ENCODE measurements around the gene RPL37A. TPM values are rescaled to one million over a fixed set of nuclear protein-coding genes. Genes with fewer than 3 reads are reported as not detected.

RPL37A gene
- total RNA-seq, 1 donor from 2014 or later: 2,461 TPM

DNA sequence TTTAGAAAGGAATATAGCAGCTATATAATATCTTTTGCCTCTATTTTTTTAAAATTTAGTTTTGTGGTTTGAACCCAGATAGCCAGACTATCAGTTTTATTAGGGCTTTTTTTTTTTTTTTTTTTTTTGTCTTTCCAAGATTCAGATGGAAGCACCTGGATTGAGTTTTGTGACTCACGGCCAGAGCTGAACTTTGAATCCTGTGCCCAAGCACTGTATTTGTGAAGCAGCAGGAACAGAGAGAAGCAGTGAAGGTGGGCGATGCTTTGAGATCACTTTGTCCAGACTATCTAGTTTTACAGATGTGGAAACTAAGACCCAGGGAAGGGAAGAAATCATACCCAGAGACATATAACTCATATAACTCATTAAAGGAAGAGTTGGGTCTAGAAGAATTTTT lies 33.9 kb downstream of the RPL37A start:
- Histone ChIP-seq H3K36me3 (ENCODE audit: control insufficient read depth, insufficient read depth, low read length) (peaks cover 3% of the 10 kb centered on the region), H3K27me3 (ENCODE audit: control insufficient read depth, insufficient read depth, low read length) (no peaks in the 10 kb centered on the region), H3K4me3 (ENCODE audit: low read depth, low read length) (no peak overlapping the region)
- DNase-seq (ENCODE audit: low read depth) (no peak), FAIRE-seq (no peak)
- TF ChIP-seq CTCF (IDR thresholded peaks at IDR 0.05; ENCODE audit: insufficient read depth, low read length, severe bottlenecking): no peak

DNA sequence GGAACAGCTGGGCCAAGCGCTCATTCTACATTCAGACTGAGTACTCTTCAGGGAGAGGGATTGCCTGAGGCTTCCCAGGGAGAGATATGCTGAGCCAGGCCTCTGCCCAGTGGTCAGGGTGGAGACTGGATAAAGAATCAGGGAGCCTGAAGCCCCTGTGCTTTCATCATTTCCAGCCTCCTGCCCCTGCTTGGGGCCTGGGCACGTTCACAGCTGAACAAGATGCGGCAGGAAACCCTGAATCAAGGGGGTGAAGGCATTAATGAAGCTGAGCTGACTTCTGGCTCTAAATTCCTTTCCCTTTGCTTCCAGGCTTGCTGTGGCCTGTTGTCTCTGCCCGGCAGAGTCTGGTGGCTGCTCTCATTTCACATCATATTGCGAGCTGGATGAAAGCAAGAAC lies 35.0 kb downstream of the RPL37A start:
- Histone ChIP-seq H3K27me3 (ENCODE audit: control insufficient read depth, insufficient read depth, low read length) (no peaks in the 10 kb centered on the region), H3K4me3 (ENCODE audit: low read depth, low read length) (no peak overlapping the region), H3K36me3 (ENCODE audit: control insufficient read depth, insufficient read depth, low read length) (peaks cover 2% of the 10 kb centered on the region)
- no peak for TF ChIP-seq CTCF (IDR thresholded peaks at IDR 0.05; ENCODE audit: insufficient read depth, low read length, severe bottlenecking)
- DNase-seq (ENCODE audit: low read depth) (peak; percentile 90), FAIRE-seq (no peak)

- no peak overlapping the region for H3K4me3 ChIP-seq (ENCODE audit: low read depth, low read length)
- peaks cover 2% of the 10 kb centered on the region for H3K36me3 ChIP-seq (ENCODE audit: control insufficient read depth, insufficient read depth, low read length)
- no peak for TF ChIP-seq CTCF (IDR thresholded peaks at IDR 0.05; ENCODE audit: insufficient read depth, low read length, severe bottlenecking)
- FAIRE-seq (no peak), DNase-seq (ENCODE audit: low read depth) (no peak)
- H3K27me3 ChIP-seq (ENCODE audit: control insufficient read depth, insufficient read depth, low read length): no peaks in the 10 kb centered on the region
Measured at GRCh38 chr2:216534809-216535208, 36.2 kb downstream of the RPL37A start.

DNA sequence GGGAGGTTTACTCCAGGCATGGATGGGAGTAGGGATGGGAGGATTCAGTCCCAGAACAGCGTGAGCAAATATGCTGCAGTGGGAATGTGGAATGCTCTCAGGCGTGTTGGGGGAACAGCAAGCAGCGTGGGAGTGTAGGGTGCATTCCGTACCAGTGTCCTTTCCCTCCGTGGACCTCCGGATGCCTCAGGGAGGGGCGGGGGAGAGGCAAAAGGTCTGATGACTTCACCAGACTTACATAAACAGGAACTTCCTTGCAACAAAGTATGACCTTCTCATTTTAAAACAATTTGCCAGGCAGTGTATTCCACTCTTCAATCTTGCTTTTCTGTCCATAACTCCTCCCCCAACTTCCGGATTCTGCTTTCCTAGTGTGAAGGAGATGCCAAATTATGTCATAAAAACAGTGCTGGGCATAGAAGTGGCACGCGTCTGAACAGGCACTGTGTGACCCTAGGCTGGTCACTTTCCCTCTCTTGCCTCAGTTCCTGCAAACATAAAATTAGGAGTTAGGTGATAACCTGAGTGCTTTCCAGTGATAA lies 36.9 kb downstream of the RPL37A start:
- peak; percentile 64 for FAIRE-seq

GRCh38 chr2:216536734-216537210 lies 38.1 kb downstream of the RPL37A start:
- DNase-seq (ENCODE audit: low read depth) (no peak), FAIRE-seq (no peak)
- Histone ChIP-seq H3K4me3 (ENCODE audit: low read depth, low read length) (no peak overlapping the region), H3K27me3 (ENCODE audit: control insufficient read depth, insufficient read depth, low read length) (no peaks in the 10 kb centered on the region), H3K36me3 (ENCODE audit: control insufficient read depth, insufficient read depth, low read length) (peaks cover 2% of the 10 kb centered on the region)
- no peak for TF ChIP-seq CTCF (IDR thresholded peaks at IDR 0.05; ENCODE audit: insufficient read depth, low read length, severe bottlenecking)

More for the DNA sequence above, 36.9 kb downstream of the RPL37A start:
- no peak for TF ChIP-seq CTCF (IDR thresholded peaks at IDR 0.05; ENCODE audit: insufficient read depth, low read length, severe bottlenecking)
- Histone ChIP-seq H3K36me3 (ENCODE audit: control insufficient read depth, insufficient read depth, low read length) (peaks cover 2% of the 10 kb centered on the region), H3K4me3 (ENCODE audit: low read depth, low read length) (no peak overlapping the region), H3K27me3 (ENCODE audit: control insufficient read depth, insufficient read depth, low read length) (no peaks in the 10 kb centered on the region)
- peak; percentile 88 for DNase-seq (ENCODE audit: low read depth)

DNA sequence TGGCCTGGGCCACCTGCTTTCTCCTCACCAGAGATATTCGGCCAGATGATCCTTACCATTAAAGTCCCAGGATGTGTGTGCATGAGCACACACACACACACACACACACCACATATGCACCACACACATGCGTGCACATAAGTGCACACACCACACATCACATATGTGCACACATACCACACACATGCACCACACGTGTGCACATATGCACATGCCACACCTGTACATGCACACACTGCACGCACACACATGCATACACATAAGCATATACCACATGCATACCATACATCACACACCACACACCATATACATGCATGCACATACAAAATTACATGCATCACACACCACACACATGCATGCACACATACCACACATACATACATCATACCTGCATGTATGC lies 38.7 kb downstream of the RPL37A start:
- FAIRE-seq (peak; percentile 55), DNase-seq (ENCODE audit: low read depth) (no peak)
- Histone ChIP-seq H3K4me3 (ENCODE audit: low read depth, low read length) (no peak overlapping the region), H3K36me3 (ENCODE audit: control insufficient read depth, insufficient read depth, low read length) (peaks cover 2% of the 10 kb centered on the region), H3K27me3 (ENCODE audit: control insufficient read depth, insufficient read depth, low read length) (no peaks in the 10 kb centered on the region)
- no peak for TF ChIP-seq CTCF (IDR thresholded peaks at IDR 0.05; ENCODE audit: insufficient read depth, low read length, severe bottlenecking)
